ENCODE data around the gene TCEANC2. TPM values are rescaled to one million over a fixed set of nuclear protein-coding genes. Genes with fewer than 3 reads are reported as not detected.

TCEANC2 gene
- polyA plus RNA-seq, 1 donor from 2014 or later = 4.4 TPM

GRCh38 chr1:54152696-54153095 lies 99.3 kb downstream of the TCEANC2 start, which contains the start of gene CDCP2:
CDCP2 (minus strand) TSS chr1:54153000; CDS start chr1:54152922, 78 bp downstream.
- no peaks in the 10 kb centered on the region for H3F3A ChIP-seq (ENCODE audit: insufficient read depth, low read length, poor library complexity, severe bottlenecking)
- H3K9me2 ChIP-seq (ENCODE audit: insufficient read depth, low read length) = no peaks in the 10 kb centered on the region
- no peak within 1 kb of the TSS for H2AFZ ChIP-seq (ENCODE audit: low read depth, low read length)
- H3K79me2 ChIP-seq (replicated peaks; ENCODE audit: insufficient read depth, low read length) = no peaks in the 10 kb centered on the region
- no peaks in the 10 kb centered on the region for H3K27me3 ChIP-seq (ENCODE audit: insufficient read depth, low read depth, low read length)
- no peaks in the 10 kb centered on the region for H3K9me3 ChIP-seq (ENCODE audit: low read length)
- no peak within 1 kb of the TSS for H3K4me2 ChIP-seq (ENCODE audit: low read length)
- H3K36me3 ChIP-seq (ENCODE audit: insufficient read depth, low read length) = no peaks in the 10 kb centered on the region
- H3K27ac ChIP-seq (ENCODE audit: low read length) = no peak within 1 kb of the TSS
- no peak within 1 kb of the TSS for H3K4me3 ChIP-seq (ENCODE audit: low read length)
- H3K9ac ChIP-seq (ENCODE audit: low read length) = no peak within 1 kb of the TSS
- no peaks in the 10 kb centered on the region for H4K20me1 ChIP-seq (ENCODE audit: insufficient read depth)
- no peak for TF ChIP-seq REST (IDR thresholded peaks at IDR 0.05; ENCODE audit: borderline replicate concordance)
- TF ChIP-seq RAD21 (conservative IDR thresholded peaks at IDR 0.05) = no peak

GRCh38 chr1:54153535-54154439 lies 100.4 kb downstream of the TCEANC2 start:
- Histone ChIP-seq H3K27me3 (ENCODE audit: insufficient read depth, low read depth, low read length) (no peaks in the 10 kb centered on the region), H3K36me3 (ENCODE audit: insufficient read depth, low read length) (no peaks in the 10 kb centered on the region), H3K4me2 (ENCODE audit: low read length) (no peak overlapping the region), H3K9me3 (ENCODE audit: low read length) (no peaks in the 10 kb centered on the region), H4K20me1 (ENCODE audit: insufficient read depth) (no peaks in the 10 kb centered on the region), H3F3A (ENCODE audit: insufficient read depth, low read length, poor library complexity, severe bottlenecking) (no peaks in the 10 kb centered on the region), H3K4me3 (ENCODE audit: low read length) (no peak overlapping the region), H3K9me2 (ENCODE audit: insufficient read depth, low read length) (no peaks in the 10 kb centered on the region), H3K79me2 (replicated peaks; ENCODE audit: insufficient read depth, low read length) (no peaks in the 10 kb centered on the region), H3K9ac (ENCODE audit: low read length) (no peak overlapping the region), H2AFZ (ENCODE audit: low read depth, low read length) (no peak overlapping the region), H3K27ac (ENCODE audit: low read length) (no peak overlapping the region)
- TF ChIP-seq CTCF (IDR thresholded peaks at IDR 0.05; ENCODE audit: poor library complexity, severe bottlenecking) (no peak), TAF1 (IDR thresholded peaks at IDR 0.05; ENCODE audit: low read depth) (no peak), EP300 (conservative IDR thresholded peaks at IDR 0.05; ENCODE audit: poor library complexity, severe bottlenecking) (no peak), POLR2AphosphoS5 (IDR thresholded peaks at IDR 0.05) (no peak), REST (IDR thresholded peaks at IDR 0.05; ENCODE audit: borderline replicate concordance) (no peak), SMC3 (conservative IDR thresholded peaks at IDR 0.05; ENCODE audit: poor library complexity) (no peak), EZH2 (IDR thresholded peaks at IDR 0.05; ENCODE audit: borderline replicate concordance, insufficient read depth, low read length, poor library complexity, severe bottlenecking) (no peak), RAD21 (conservative IDR thresholded peaks at IDR 0.05) (no peak), MXI1 (conservative IDR thresholded peaks at IDR 0.05; ENCODE audit: poor library complexity, severe bottlenecking) (no peak)
